DOHH2 (cell line): ENCODE results near the gene CBR3.

Source experiments
- EZH2phosphoT487 ChIP-seq: fragments of 200-600 bp; sonication (generic); IDR thresholded peaks from 2 replicates; pipeline ENCODE4 v1.6.1; 2017; ENCODE audit warnings: borderline replicate concordance, mild to moderate bottlenecking, antibody characterized with exemption, low read length, moderate library complexity, mixed read lengths
- TF ChIP-seq, protein P1 (sequence below): fragments of 200-600 bp; sonication (generic); IDR thresholded peaks from one replicate; pipeline ENCODE4 v1.5.1; 2014; ENCODE audit warnings: antibody characterized with exemption, mild to moderate bottlenecking, low read depth, low read length; ENCODE audit not compliant: poor library complexity, severe bottlenecking

DNA sequence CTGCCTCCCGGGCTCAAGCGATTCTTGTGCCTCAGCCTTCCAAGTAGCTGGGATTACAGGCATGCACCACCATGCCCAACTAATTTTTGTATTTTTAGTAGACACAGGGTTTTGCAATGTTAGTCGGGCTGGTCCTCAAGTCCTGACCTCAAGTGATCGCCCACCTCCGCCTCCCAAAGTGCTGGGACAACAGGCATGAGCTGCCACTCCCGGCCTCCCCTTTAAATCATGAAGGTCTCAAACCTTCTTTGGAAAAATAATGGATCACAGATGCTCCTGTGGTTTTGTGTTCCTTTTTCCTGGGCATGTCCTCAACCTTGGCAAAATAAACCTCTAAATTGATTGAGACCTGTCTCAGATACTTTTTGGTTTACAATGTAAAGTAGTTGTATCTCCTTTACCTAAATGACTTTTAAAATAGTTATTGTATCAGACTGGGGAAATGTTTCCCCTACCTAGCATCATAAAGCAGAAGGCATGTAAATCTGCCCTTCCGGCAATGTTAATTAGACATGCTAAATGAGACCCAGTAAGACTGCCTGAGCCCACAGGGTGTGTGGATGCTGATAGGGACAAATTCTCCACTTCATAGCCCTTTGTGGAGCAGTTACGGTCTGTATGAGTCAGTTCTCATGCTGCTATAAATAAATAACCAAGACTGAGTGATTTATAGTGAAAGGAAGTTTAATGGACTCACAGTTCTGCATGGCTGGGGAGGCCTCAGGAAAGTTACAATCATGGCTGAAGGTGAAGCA, 37.3 kb upstream of the CBR3 start:
- TF ChIP-seq, protein P1, sequence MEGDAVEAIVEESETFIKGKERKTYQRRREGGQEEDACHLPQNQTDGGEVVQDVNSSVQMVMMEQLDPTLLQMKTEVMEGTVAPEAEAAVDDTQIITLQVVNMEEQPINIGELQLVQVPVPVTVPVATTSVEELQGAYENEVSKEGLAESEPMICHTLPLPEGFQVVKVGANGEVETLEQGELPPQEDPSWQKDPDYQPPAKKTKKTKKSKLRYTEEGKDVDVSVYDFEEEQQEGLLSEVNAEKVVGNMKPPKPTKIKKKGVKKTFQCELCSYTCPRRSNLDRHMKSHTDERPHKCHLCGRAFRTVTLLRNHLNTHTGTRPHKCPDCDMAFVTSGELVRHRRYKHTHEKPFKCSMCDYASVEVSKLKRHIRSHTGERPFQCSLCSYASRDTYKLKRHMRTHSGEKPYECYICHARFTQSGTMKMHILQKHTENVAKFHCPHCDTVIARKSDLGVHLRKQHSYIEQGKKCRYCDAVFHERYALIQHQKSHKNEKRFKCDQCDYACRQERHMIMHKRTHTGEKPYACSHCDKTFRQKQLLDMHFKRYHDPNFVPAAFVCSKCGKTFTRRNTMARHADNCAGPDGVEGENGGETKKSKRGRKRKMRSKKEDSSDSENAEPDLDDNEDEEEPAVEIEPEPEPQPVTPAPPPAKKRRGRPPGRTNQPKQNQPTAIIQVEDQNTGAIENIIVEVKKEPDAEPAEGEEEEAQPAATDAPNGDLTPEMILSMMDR, result no peak
- no peak for TF ChIP-seq EZH2phosphoT487
